HCT116 (cell line): ENCODE results near the gene PLEKHG5. TPM values are rescaled to one million over a fixed set of nuclear protein-coding genes. Genes with fewer than 3 reads are reported as not detected.

Experiments used
- ATAC-seq: fragments of 200-7000 bp; cut with Tn5 transposase; 2 replicates; pipeline ENCODE4 v1.9.1; 2020; ENCODE audit warnings: mild to moderate bottlenecking, moderate library complexity
- BruUV-seq: library from RNA; stranded (reverse); fragments of 400-500 nt; replicated peaks from 2 replicates; lab custom pipeline; 2021; lab: Mats Ljungman, UMichigan
- CTCF ChIA-PET: fragments of 300-600 bp; sonication (Branson Sonifier 250); formaldehyde crosslinking; loops from one replicate; lab custom pipeline; 2021; ENCODE audit warnings: antibody characterized with exemption; lab: Charles Lee
- POLR2A ChIA-PET: fragments of 300-600, 350-600 bp; sonication (Branson Sonifier 250); formaldehyde crosslinking; loops from one replicate; lab custom pipeline; 2021; ENCODE audit warnings: antibody characterized with exemption; lab: Charles Lee
- RAD21 ChIA-PET, 2 experiments: fragments of 300-600 bp; sonication (Branson Sonifier 250); formaldehyde crosslinking; loops; one replicate each; lab custom pipeline; 2023; ENCODE audit warnings: low total read pairs in 2 of 2; ENCODE audit not compliant: uncharacterized antibody in 2 of 2, unreplicated experiment in 2 of 2, low non-redundant PET in 1 of 2; lab: Charles Lee
- DNase-seq: peaks from one replicate; pipeline ENCODE4 v3.0.0-alpha.2; 2010; ENCODE audit warnings: low read depth, low spot score
- H2AFZ ChIP-seq: fragments of 200-600 bp; shearing (Covaris generic), sonication (generic); 2 replicates; pipeline ENCODE4 v1.6.1; 2017; ENCODE audit warnings: low read depth, mixed run types, mixed read lengths, antibody characterized with exemption, low read length; ENCODE audit not compliant: poor library complexity, severe bottlenecking
- H3K27ac ChIP-seq: 2 replicates; pipeline ENCODE4 v1.5.1; 2012; ENCODE audit warnings: low read depth, low read length
- H3K27me3 ChIP-seq: fragments of 200-600 bp; sonication (generic); 2 replicates; pipeline ENCODE4 v1.6.1; 2016; ENCODE audit warnings: mixed run types, low read length, mixed read lengths; ENCODE audit not compliant: insufficient read depth
- H3K36me3 ChIP-seq, 2 experiments: fragments of 200-500 bp in 1 of 2; fragments of 200-600 bp in 1 of 2; sonication (Bioruptor generic) in 1 of 2; sonication (generic) in 1 of 2; 2 replicates each; pipeline versions ENCODE4 v1.5.1 to v1.6.1; 2014 to 2016; ENCODE audit warnings: low read length in 2 of 2, inconsistent platforms in 1 of 2, mixed read lengths in 1 of 2, mixed run types in 1 of 2; ENCODE audit not compliant: insufficient read depth in 2 of 2, control insufficient read depth in 1 of 2
- H3K4me1 ChIP-seq, 2 experiments: fragments of 200-600 bp in 1 of 2; sonication (generic) in 1 of 2; 2 replicates each; pipeline versions ENCODE4 v1.5.1 to v1.6.1; 2012 to 2017; ENCODE audit warnings: low read length in 2 of 2, inconsistent platforms in 1 of 2, mild to moderate bottlenecking in 1 of 2, mixed read lengths in 1 of 2, mixed run types in 1 of 2, moderate library complexity in 1 of 2; ENCODE audit not compliant: insufficient read depth in 2 of 2, control insufficient read depth in 1 of 2
- H3K4me2 ChIP-seq: fragments of 200-600 bp; sonication (generic); 2 replicates; pipeline ENCODE4 v1.6.1; 2017; ENCODE audit warnings: mixed run types, low read length, mixed read lengths
- H3K4me3 ChIP-seq, 2 experiments: fragments of 200-600 bp in 1 of 2; sonication (generic) in 1 of 2; replicated peaks in 1 of 2; 2 replicates each; pipeline ENCODE4 v1.5.1; 2011 to 2016; ENCODE audit warnings: low read length in 2 of 2, control low read depth in 1 of 2, low read depth in 1 of 2, mild to moderate bottlenecking in 1 of 2, mixed read lengths in 1 of 2, mixed run types in 1 of 2
- H3K79me2 ChIP-seq: fragments of 200-600 bp; sonication (generic); 2 replicates; pipeline ENCODE4 v1.6.1; 2017; ENCODE audit warnings: mild to moderate bottlenecking, mixed run types, low read length, moderate library complexity, mixed read lengths; ENCODE audit not compliant: insufficient read depth
- H3K9ac ChIP-seq: fragments of 200-600 bp; sonication (generic); 2 replicates; pipeline ENCODE4 v1.6.1; 2016; ENCODE audit warnings: low read length, mixed read lengths
- H3K9me2 ChIP-seq: fragments of 200-600 bp; sonication (generic), shearing (Covaris generic); 2 replicates; pipeline ENCODE4 v1.6.1; 2017; ENCODE audit warnings: mixed run types, mild to moderate bottlenecking, moderate library complexity; ENCODE audit not compliant: insufficient read depth
- H3K9me3 ChIP-seq, 2 experiments: fragments of 200-500 bp in 1 of 2; fragments of 200-600 bp in 1 of 2; sonication (Bioruptor generic) in 1 of 2; sonication (generic) in 1 of 2; 2 replicates each; pipeline ENCODE4 v1.6.1; 2014 to 2017; ENCODE audit warnings: low read length in 2 of 2, mixed read lengths in 2 of 2, inconsistent platforms in 1 of 2, low read depth in 1 of 2, mild to moderate bottlenecking in 1 of 2, mixed run types in 1 of 2, moderate library complexity in 1 of 2; ENCODE audit not compliant: control insufficient read depth in 1 of 2, insufficient read depth in 1 of 2
- H4K20me1 ChIP-seq: fragments of 200-600 bp; sonication (generic), shearing (Covaris generic); 2 replicates; pipeline ENCODE4 v1.6.1; 2017; ENCODE audit warnings: mixed run types, mild to moderate bottlenecking, moderate library complexity; ENCODE audit not compliant: insufficient read depth
- CEBPB ChIP-seq: IDR thresholded peaks from 2 replicates; pipeline ENCODE4 v1.6.1; 2012; ENCODE audit warnings: low read depth
- ELF1 ChIP-seq: IDR thresholded peaks from 2 replicates; pipeline ENCODE4 v1.6.1; 2012; ENCODE audit warnings: low read depth, borderline replicate concordance
- SRF ChIP-seq: IDR thresholded peaks from 2 replicates; pipeline ENCODE4 v1.6.1; 2012; ENCODE audit warnings: low read depth
- ZBTB33 ChIP-seq: IDR thresholded peaks from 2 replicates; pipeline ENCODE4 v1.6.1; 2011; ENCODE audit warnings: mild to moderate bottlenecking, low read length, moderate library complexity; ENCODE audit not compliant: insufficient replicate concordance; ENCODE audit errors: extremely low read depth
- ZFX ChIP-seq: fragments of 450-650 bp; IDR thresholded peaks from 2 replicates; pipeline ENCODE4 v1.6.1; 2017
- intact Hi-C: fragments of 100-400 bp; cut with micrococcal nuclease; formaldehyde crosslinking; loops from 2 replicates; pipeline ENCODE4 v1.10.0; 2022
- total RNA-seq: library from RNA; stranded (reverse); gene quantifications from one replicate; pipeline ENCODE4 v1.2.1, GENCODE V29; 2021; ENCODE audit not compliant: unreplicated experiment

PLEKHG5 gene
- total RNA-seq, 1 experiment from 2014 or later = 33.0 TPM

GRCh38 chr1:6506210-6507036, 15.0 kb upstream of the PLEKHG5 start:
- H3K79me2 ChIP-seq = no peaks in the 10 kb centered on the region
- CTCF ChIA-PET = interaction anchor here (0.8 kb wide), 1 partner anchor 17 kb away, joined by 3 read pairs; no protein-coding TSS in a partner anchor
- BruUV-seq = no TSS peak
- POLR2A ChIA-PET = no interaction called here
- ATAC-seq (no peak), DNase-seq (no peak)
- no peaks in the 10 kb centered on the region for H4K20me1 ChIP-seq
- H3K9me3 ChIP-seq = no peaks in the 10 kb centered on the region
- no peak overlapping the region for H3K9ac ChIP-seq
- no peaks in the 10 kb centered on the region for H3K36me3 ChIP-seq
- TF ChIP-seq ZBTB33 (no peak), ELF1 (no peak), SRF (no peak), CEBPB (no peak), ZFX (no peak)
- H3K27ac ChIP-seq = no peak overlapping the region
- H2AFZ ChIP-seq = no peak overlapping the region
- H3K4me1 ChIP-seq = no peaks in the 10 kb centered on the region; a peak in 1 of 4 replicates
- no peaks in the 10 kb centered on the region for H3K27me3 ChIP-seq
- no peak overlapping the region for H3K4me3 ChIP-seq
- no peaks in the 10 kb centered on the region for H3K9me2 ChIP-seq
- intact Hi-C loops = no loop called here
- no peak overlapping the region for H3K4me2 ChIP-seq
- RAD21 ChIA-PET = no interaction called here
